HG03342 (cell line): ENCODE measurements around the gene LRRC42.
"Not testable (repeated sequence)": the region's sequence is repeated elsewhere in the genome, so short reads cannot be mapped to it uniquely, and the experiment has no call there.

ENCODE experiments used
- ATAC-seq: cut with Tn5 transposase; IDR thresholded peaks from one replicate; pipeline ENCODE4 v1.9.1; 2021; ENCODE audit warnings: mild to moderate bottlenecking, moderate library complexity; ENCODE audit not compliant: unreplicated experiment

The LRRC42 gene

DNA sequence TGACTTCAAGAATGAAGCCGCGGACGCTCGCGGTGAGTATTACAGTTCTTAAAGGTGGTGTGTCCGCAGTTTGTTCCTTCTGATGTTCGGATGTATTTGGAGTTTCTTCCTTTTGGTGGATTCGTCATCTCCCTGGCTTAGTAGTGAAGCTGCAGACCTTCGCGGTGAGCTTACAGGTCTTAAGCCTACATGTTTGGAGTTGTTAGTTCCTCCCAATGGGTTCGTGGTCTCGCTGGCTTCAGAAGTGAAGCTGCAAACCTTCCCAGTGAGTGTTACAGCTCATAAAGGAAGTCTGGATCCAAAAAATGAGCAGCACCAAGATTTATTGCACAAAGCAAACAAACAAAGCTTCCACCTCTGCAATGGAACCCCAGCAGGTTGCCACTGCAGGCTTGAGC lies 57.1 kb downstream of the LRRC42 start:
- ATAC-seq = no peak

- not testable (repeated sequence) for ATAC-seq
Measured at GRCh38 chr1:54003750-54004480, 57.8 kb downstream of the LRRC42 start.

DNA sequence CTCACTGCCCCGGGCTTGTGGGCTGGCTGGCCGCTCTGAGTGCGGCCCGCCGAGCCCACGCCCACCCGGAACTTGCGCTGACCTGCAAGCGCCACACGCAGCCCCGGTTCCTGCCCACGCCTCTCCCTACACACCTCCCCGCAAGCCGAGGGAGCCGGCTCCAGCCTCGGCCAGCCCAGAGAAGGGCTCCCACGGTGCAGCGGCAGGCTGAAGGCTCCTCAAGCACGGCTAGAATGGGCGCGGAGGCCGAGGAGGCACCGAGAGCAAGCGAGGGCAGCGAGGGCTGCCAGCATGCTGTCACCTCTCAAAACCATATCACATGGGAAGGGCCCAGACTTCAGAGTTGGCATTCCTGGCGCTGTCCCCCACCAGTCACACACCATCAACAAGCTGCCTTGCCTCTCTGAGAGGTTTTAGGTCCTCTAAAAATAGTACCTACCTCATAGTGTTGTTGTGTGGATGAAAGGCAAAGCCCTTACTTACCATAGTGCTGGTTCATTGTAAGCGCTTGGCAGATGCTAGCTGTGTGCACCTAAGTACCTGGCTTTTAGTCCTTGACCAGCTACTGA lies 58.4 kb downstream of the LRRC42 start:
- ATAC-seq = no peak

DNA sequence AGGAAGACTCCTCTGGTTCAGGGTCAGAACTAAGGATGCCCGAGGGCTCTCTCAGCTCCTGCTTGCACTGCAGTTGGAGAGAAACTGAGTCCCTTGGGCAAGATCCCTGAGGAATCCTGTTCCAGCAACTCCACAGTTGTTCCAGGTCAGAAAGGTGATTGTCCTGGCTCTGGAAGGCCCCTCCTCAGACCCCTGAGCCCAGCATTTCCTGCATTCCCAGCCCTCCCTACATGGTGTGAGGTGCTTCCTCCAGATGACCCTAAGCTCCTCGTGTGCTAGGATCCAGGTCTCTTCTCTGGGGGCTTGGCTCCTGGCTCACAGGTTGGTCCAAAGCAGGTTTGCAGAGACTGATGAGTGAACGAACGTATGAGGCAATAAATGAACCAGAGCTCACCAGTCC lies 60.4 kb downstream of the LRRC42 start:
- ATAC-seq = no peak

DNA sequence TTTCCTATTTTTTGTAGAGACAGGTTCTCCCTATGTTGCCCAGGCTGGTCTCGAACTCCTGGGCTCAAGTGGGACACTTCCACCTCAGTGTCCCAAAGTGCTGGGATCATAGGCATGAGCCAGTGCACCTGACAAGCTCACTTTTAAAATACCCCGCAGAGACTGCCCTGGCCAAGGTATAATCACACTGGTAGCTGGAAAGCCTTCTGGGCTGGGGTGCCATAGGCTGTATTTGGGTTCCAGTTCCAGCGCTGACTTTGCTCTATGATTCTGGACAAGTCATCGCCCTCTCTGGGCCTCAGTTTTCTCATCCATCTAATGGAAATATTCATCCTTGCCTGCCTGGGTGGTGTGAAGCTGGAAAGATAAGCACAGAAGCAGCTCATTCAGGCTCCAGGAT lies 61.5 kb downstream of the LRRC42 start:
- ATAC-seq = no peak

- no peak for ATAC-seq
Measured at GRCh38 chr1:54008876-54009275, 62.7 kb downstream of the LRRC42 start.

DNA sequence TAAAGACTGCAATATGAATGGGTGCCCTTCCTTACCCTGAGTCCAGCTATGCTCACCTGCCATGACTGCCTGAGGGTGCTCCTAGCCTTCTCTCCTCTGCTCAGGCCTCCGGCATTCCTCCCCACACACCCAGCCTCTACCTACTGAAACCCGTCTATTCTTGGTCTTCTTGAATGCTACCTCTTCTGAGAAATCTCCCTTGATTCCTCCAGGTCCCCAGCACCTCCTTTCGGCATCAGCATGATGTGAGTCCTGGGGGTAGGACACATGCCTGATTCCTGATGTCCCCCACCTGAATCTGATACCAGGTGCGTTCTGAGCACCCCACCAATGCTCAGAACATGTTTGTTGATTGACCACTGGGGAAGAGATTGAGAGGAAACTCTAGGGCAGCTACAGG lies 63.3 kb downstream of the LRRC42 start:
- no peak for ATAC-seq

DNA sequence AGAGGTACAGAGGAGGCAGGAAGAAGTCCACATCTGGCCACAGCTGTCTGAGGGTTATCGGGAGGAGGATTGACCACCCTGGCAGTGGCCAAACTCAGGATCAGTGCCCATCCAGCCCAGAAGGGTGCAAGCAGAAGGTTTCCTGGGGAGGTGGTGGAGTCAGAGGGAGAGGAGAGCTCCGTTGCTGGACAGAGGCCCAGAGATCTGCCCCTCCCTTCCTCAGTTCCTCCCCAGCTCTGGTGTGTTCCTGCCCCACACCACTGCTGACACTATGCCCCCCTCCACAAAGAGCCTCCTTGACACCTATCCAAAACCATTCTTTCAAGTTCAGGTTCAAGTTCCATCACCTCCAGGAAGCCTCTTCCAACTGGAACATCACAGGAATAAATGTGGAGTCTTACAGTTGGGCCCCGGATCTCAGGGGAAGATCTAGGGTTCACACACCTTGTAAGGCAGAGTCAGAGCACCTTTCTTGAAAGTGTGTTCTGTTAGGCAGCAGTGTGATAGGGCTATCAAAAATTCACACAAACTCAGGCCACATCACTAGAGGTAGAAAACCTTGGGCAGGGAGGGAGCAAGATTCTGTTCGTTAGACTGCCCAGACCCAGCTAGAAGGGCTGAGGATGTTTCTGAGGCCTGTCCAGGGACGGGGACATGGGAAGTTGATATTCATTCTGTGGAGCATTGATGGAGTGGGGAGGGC lies 64.4 kb downstream of the LRRC42 start:
- no peak for ATAC-seq

DNA sequence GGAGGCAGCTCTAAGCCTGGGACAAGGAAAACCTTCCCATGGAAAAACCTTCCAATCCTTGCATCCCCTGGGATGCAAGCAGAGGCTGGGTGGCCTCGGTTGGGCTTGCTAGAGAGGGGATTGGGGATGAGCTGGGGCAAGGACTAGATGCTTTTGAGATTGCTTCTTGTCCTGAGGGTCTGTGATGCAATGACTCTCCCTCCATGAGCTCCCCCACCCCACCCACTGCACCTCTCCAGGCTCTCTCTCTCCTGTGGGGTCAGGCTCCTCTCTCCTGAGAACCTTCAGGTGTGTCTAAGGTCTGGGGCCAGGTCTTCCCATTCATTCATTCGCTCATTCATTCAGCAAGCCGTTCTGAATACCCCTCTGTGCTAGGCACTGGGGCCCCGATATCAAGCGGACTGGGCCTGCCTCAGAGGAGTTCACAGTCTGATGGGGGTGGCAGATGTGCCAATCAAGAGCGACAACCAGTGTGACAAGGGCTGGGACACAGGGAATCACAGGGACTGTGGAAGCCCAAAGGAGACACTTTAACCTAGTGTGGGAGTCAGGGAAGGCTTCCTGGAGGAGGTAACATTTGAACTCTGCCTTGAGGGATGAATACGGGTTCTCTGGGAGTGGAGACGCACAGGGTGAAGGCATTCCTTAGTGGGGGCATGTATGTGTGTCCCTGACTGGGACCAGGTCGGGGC lies 65.3 kb downstream of the LRRC42 start:
- ATAC-seq = no peak

DNA sequence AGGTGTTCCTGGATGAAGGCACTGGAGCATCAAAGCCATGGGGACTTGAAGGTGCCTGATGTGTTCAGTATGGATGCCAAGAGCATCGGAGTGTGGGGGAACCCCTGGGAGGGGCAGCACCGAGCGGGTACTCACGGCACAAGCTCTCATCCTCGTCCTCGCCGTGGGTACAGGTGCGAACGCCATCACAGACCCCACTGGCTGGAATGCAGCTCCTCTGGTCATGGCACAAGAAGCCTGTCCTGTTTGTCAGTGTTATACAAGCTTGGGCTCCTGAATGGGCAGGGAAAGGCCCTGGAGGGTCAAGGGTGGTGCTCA lies 65.8 kb downstream of the LRRC42 start:
- ATAC-seq = no peak

GRCh38 chr1:54012863-54013262 lies 66.7 kb downstream of the LRRC42 start:
- no peak for ATAC-seq

- no peak for ATAC-seq
Measured at GRCh38 chr1:54013393-54014008, 67.4 kb downstream of the LRRC42 start.

DNA sequence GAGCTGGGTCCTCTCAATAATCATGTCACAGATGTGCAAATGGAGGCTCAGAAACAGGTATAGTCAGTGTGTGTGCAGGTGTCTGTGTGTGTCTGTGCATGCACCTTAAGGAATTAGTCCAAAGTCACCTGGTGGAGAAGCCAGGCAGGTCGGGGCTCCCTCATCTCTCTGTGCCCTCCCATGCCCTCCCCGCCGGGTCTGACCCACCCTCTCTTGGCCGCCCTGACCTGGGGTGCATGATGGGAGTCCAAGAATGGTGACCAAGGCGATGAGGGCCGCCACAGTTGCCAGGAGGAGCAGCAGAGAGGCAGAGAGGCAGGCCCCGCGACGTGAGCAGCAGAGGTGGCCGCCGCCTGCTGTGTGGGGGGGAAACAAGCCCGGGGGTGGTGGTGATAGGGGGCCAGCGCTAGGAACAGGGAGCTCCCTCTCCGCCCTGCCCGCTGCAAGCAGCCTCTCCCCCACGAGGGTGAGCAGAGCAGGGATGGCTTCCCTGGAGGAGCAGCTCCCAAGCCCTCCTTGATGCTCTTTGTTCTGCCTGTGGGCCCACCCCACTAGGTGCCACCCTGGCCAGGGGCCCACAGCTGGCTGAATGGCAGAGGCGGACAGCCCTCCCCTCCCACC lies 68.0 kb downstream of the LRRC42 start:
- no peak for ATAC-seq

DNA sequence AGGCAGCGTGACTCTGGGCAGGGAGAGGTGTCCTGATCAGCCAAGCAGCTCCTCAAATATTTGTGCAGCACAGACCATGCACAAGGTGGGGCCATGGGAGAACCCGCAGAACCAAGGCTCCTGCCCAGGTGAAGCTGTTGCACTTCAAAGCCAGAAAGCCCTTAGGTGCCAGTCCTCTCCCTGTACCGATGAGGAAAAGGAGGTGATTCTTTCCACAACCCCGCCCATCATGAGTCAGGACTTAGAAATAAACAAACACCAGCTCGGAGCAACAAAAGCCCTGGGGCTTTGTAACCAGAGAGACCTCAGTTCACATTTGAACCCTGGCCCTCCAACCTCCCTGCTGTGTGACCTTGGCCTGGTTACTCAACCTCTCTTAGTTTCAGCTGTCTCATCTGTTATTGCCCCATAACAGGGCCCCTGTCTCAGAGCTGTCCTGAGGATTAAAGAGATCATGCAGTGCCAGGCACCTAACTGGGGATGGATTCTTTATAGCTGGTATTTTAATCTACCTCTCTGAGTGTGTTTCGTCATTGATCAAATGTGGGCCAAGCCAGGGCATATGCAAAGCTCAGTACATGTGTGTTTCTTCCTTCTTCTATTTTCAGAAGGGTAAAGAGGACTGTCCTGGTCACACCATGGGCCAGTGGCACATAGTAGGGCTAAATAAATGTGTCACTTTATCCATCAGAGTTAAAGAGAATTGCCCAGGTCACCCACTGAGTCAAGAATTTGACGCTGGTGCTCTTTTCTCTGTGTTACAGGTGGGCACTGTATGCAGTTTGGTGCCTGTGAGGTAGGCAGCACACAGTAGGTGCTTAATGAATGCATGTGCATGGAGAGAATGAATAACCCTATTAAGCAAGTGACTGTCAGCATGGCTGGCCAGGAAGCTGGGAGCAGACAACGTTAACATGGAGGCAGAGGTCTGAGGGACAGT lies 70.5 kb downstream of the LRRC42 start:
- no peak for ATAC-seq
